Endodermal cell (in vitro differentiated cells): ENCODE data around the gene BCL2. TPM values are rescaled to one million over a fixed set of nuclear protein-coding genes. Genes with fewer than 3 reads are reported as not detected.
A peak's percentile ranks its signal among the peaks of the same experiment; 100 is the strongest.

Source experiments
- DNase-seq: peaks from one replicate; pipeline ENCODE4 v3.0.0-alpha.2; 2017
- H3K27ac ChIP-seq: 2 replicates; pipeline ENCODE4 v1.5.1; 2013; ENCODE audit warnings: mild to moderate bottlenecking, low read depth, low read length, moderate library complexity
- H3K27me3 ChIP-seq: 2 replicates; pipeline ENCODE4 v1.6.1; 2013; ENCODE audit warnings: mild to moderate bottlenecking, low read length, moderate library complexity; ENCODE audit not compliant: insufficient read depth, control insufficient read depth, poor library complexity, severe bottlenecking
- H3K36me3 ChIP-seq: 2 replicates; pipeline ENCODE4 v1.7.0; 2013; ENCODE audit warnings: mild to moderate bottlenecking, low read length, moderate library complexity; ENCODE audit not compliant: control insufficient read depth, insufficient read depth
- H3K4me1 ChIP-seq: one replicate; pipeline ENCODE4 v1.7.0; 2013; ENCODE audit warnings: low read length; ENCODE audit not compliant: control insufficient read depth, insufficient read depth
- H3K4me3 ChIP-seq: 2 replicates; pipeline ENCODE4 v1.5.1; 2013; ENCODE audit warnings: mild to moderate bottlenecking, low read length, moderate library complexity
- H3K9ac ChIP-seq: 2 replicates; pipeline ENCODE4 v1.6.1; 2013; ENCODE audit warnings: mild to moderate bottlenecking, low read length, moderate library complexity; ENCODE audit not compliant: poor library complexity, severe bottlenecking; ENCODE audit errors: extremely low read depth
- H3K9me3 ChIP-seq: 2 replicates; pipeline ENCODE4 v1.6.1; 2013; ENCODE audit warnings: mild to moderate bottlenecking, low read length, moderate library complexity; ENCODE audit not compliant: control insufficient read depth
- H3K27ac Mint-ChIP-seq: 2 replicates; pipeline ENCODE4 v1.8.0; 2020; ENCODE audit warnings: mixed read lengths
- H3K27me3 Mint-ChIP-seq: 2 replicates; pipeline ENCODE4 v1.8.0; 2021; ENCODE audit warnings: mild to moderate bottlenecking, mixed read lengths; ENCODE audit not compliant: insufficient read depth
- H3K36me3 Mint-ChIP-seq: 2 replicates; pipeline ENCODE4 v1.8.0; 2020; ENCODE audit warnings: low read depth, mixed read lengths
- H3K4me1 Mint-ChIP-seq: 2 replicates; pipeline ENCODE4 v1.8.0; 2020; ENCODE audit warnings: mixed read lengths
- H3K4me3 Mint-ChIP-seq: 2 replicates; pipeline ENCODE4 v1.8.0; 2020; ENCODE audit warnings: mild to moderate bottlenecking, moderate library complexity, mixed read lengths
- H3K9me3 Mint-ChIP-seq: 2 replicates; pipeline ENCODE4 v1.8.0; 2020; ENCODE audit warnings: mild to moderate bottlenecking, mixed read lengths
- CTCF ChIP-seq: fragments of 200-600 bp; sonication (generic); conservative IDR thresholded peaks from 2 replicates; pipeline ENCODE4 v1.5.0; 2021; ENCODE audit warnings: antibody characterized with exemption, mild to moderate bottlenecking
- WGBS, 2 experiments: methylation state at CpG; one replicate each; pipeline versions ENCODE4 v1.1.5 to v1.1.7; 2013; ENCODE audit warnings: missing lambda C conversion rate in 2 of 2, mixed read lengths in 1 of 2; ENCODE audit not compliant: insufficient coverage in 1 of 2, insufficient read length in 1 of 2; 5-methylcytosine and 5-hydroxymethylcytosine counted together
- total RNA-seq, 2 donors: library from RNA; stranded (reverse); fragmentation: NEBNext Ultra II Directional in 1 of 2; extraction: Animal tissue kit (Norgen Biotek cat#: 25700) in 1 of 2; gene quantifications; 2 replicates in 1 of 2; 3 replicates in 1 of 2; pipeline ENCODE4 v1.2.1, GENCODE V29; 2021

The BCL2 gene
- total RNA-seq, 2 donors from 2014 or later, result 1.4 to 2.3 TPM

GRCh38 chr18:63180321-63180720, 139.2 kb downstream of the BCL2 start:
- WGBS, 2 experiments, result 77% methylated on average over 10 of the region's 11 CpGs; no CpG with 5 or more reads in 1 of the 2 experiments
- no peaks in the 10 kb centered on the region for H3K36me3 Mint-ChIP-seq

GRCh38 chr18:63179422-63179821, 140.1 kb downstream of the BCL2 start:
- Histone ChIP-seq H3K27ac (peak overlapping the region; percentile 84), H3K4me1 (no peaks in the 10 kb centered on the region), H3K9me3 (no peaks in the 10 kb centered on the region), H3K4me3 (no peak overlapping the region), H3K27me3 (no peaks in the 10 kb centered on the region), H3K36me3 (no peaks in the 10 kb centered on the region), H3K9ac (no peak overlapping the region)
- H3K4me3 Mint-ChIP-seq, result no peak overlapping the region
- DNase-seq, result no peak
- 97 to 100% methylated on average over 4 to 9 of the region's 9 CpGs for WGBS, 2 experiments
- H3K27me3 Mint-ChIP-seq, result no peaks in the 10 kb centered on the region
- H3K36me3 Mint-ChIP-seq, result no peaks in the 10 kb centered on the region
- H3K9me3 Mint-ChIP-seq, result no peaks in the 10 kb centered on the region
- no peak overlapping the region for H3K27ac Mint-ChIP-seq
- peak; percentile 30 for TF ChIP-seq CTCF
- H3K4me1 Mint-ChIP-seq, result peaks cover 11% of the 10 kb centered on the region

More at GRCh38 chr18:63180321-63180720, 139.2 kb downstream of the BCL2 start:
- Histone ChIP-seq H3K4me3 (no peak overlapping the region), H3K4me1 (no peaks in the 10 kb centered on the region), H3K9ac (no peak overlapping the region), H3K27me3 (no peaks in the 10 kb centered on the region), H3K27ac (peak overlapping the region; percentile 75), H3K9me3 (no peaks in the 10 kb centered on the region), H3K36me3 (no peaks in the 10 kb centered on the region)
- no peaks in the 10 kb centered on the region for H3K9me3 Mint-ChIP-seq
- no peak overlapping the region for H3K4me3 Mint-ChIP-seq
- DNase-seq, result no peak
- H3K4me1 Mint-ChIP-seq, result peaks cover 11% of the 10 kb centered on the region
- no peak for TF ChIP-seq CTCF
- H3K27ac Mint-ChIP-seq, result no peak overlapping the region
- no peaks in the 10 kb centered on the region for H3K27me3 Mint-ChIP-seq

GRCh38 chr18:63178971-63179370, 140.6 kb downstream of the BCL2 start:
- peaks cover 11% of the 10 kb centered on the region for H3K4me1 Mint-ChIP-seq
- WGBS, 2 experiments, result 75% methylated on average over 2 of the region's 2 CpGs; no CpG with 5 or more reads in 1 of the 2 experiments
- no peak for TF ChIP-seq CTCF
- H3K9ac ChIP-seq, result no peak overlapping the region
- H3K9me3 ChIP-seq, result no peaks in the 10 kb centered on the region
- H3K27ac ChIP-seq, result peak overlapping the region; percentile 84
- no peak overlapping the region for H3K27ac Mint-ChIP-seq
- DNase-seq, result no peak
- no peak overlapping the region for H3K4me3 ChIP-seq
- H3K4me1 ChIP-seq, result no peaks in the 10 kb centered on the region
- H3K4me3 Mint-ChIP-seq, result no peak overlapping the region
- H3K27me3 Mint-ChIP-seq, result no peaks in the 10 kb centered on the region
- H3K9me3 Mint-ChIP-seq, result no peaks in the 10 kb centered on the region
- H3K36me3 Mint-ChIP-seq, result no peaks in the 10 kb centered on the region
- H3K36me3 ChIP-seq, result no peaks in the 10 kb centered on the region
- H3K27me3 ChIP-seq, result no peaks in the 10 kb centered on the region
